GM08714 (cell line): Measurements from ENCODE around the gene ALS2CL.

Experiments
- H3K4me3 ChIP-seq: fragments of 200-500 bp; sonication (Bioruptor generic); 2 replicates; pipeline ENCODE4 v1.5.1; 2014; ENCODE audit warnings: mild to moderate bottlenecking, low read length, inconsistent platforms
- ZNF274 ChIP-seq: IDR thresholded peaks from 2 replicates; pipeline ENCODE4 v1.6.1; 2012; ENCODE audit warnings: mild to moderate bottlenecking, low read depth, low read length

Gene ALS2CL

DNA sequence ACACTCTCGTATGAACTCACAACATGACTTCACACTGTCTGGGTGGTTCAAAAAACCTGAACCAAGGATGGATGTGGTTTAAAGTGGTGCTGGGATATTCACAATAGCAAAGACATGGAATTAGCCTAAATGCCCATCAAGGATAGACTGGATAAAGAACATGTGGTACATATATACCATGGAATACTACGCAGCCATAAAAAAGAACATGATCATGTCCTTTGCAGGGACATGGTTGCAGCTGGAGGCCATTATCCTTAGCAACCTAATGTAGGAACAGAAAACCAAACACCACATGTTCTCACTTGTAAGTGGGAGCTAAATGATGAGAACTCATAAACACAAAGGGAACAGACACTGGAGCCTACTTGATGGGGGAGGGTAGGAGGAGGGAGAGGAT is 27.5 kb upstream of the ALS2CL start:
- no peak overlapping the region for H3K4me3 ChIP-seq
- no peak for TF ChIP-seq ZNF274

DNA sequence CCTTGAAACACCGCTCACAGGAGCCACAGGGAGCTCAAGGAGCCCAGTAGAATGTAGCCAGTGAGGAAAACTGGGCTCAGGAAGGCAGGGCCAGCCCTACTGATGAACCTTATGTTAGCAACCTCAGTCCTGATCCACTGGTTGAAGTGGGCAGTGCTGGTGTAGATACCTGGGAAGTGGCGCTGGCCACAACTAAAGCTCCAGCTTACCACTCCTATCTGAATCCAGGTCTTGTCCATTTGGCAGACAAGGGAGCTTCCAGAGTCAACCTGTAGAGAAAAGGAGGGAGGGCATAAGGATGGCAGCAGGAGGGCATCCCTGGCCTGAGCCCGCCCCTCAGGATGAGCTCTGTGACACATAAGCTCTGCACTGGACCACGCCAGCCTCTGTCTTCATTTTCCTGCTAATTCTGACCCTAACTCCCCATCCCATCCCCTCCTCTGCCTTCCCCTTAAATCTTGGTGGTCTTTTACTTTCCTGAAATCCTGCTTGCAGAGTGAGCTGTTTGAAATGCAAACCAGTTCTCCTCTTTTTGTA is 26.3 kb upstream of the ALS2CL start:
- H3K4me3 ChIP-seq: no peak overlapping the region
- no peak for TF ChIP-seq ZNF274

DNA sequence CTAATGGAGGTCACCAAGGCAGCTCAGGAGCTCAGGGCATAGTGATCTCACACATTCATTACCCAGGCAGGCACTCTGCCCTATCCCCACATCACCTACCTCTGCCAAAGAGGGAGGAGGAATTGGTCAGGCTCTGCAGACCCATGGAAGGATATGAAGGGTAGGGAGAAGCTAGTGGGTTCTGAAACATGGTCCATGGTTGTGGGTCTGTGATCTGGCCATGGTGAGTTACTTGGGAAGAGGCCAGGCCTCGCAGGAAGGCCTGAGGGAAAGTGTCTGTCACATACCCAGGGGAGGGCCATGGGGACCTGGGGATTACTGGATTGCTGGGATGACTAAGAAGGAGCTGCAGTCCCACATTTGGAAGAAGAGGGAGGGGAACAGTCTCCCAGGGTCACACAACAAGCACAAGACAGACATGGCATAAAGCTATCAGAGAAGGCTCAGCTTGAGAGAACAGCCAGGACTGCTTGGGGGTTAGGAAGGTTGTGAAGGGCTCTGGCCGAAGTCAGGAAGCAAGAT is 25.6 kb upstream of the ALS2CL start:
- no peak overlapping the region for H3K4me3 ChIP-seq
- TF ChIP-seq ZNF274: no peak

GRCh38 chr3:46717447-46718231 is 24.2 kb upstream of the ALS2CL start, which contains the start of gene PRSS50:
Gene PRSS50 (minus strand): TSS chr3:46717869. CDS start chr3:46717824, 45 bp downstream.
- H3K4me3 ChIP-seq: no peak within 1 kb of the TSS
- TF ChIP-seq ZNF274: no peak

GRCh38 chr3:46716461-46717441 is 23.3 kb upstream of the ALS2CL start:
- no peak overlapping the region for H3K4me3 ChIP-seq
- TF ChIP-seq ZNF274: no peak

DNA sequence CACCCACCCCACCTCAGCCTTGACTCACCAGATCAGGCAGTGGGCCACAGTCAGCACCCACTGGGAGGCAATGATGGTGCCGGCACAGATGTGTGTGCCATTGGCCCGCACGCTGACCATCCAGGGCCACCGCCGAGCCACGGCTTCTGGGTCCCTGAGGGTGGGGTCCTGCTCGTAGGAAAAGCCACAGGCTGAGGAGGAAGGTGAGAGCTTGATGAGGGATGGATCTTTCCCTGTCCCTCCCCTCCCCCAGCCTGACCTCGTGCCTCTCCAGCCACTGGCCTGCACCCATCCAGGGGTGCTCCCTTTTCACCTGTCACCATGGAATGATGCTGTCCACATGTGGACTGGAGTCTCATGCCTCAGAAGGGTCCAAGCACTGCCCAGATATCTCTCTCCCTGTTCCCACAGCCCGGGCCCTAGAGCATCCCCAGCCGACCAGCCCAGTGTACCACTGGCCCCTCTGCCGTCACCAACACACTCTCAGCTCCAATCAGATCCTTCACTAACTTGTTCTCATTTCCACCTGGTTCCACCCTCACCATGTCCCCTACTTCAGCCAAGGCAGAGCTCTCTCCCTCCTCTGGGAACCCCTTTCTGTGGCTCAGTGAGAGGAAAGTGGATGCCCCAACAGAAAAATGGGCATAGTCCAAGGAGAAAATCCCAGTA is 22.2 kb upstream of the ALS2CL start:
- no peak for TF ChIP-seq ZNF274
- no peak overlapping the region for H3K4me3 ChIP-seq

DNA sequence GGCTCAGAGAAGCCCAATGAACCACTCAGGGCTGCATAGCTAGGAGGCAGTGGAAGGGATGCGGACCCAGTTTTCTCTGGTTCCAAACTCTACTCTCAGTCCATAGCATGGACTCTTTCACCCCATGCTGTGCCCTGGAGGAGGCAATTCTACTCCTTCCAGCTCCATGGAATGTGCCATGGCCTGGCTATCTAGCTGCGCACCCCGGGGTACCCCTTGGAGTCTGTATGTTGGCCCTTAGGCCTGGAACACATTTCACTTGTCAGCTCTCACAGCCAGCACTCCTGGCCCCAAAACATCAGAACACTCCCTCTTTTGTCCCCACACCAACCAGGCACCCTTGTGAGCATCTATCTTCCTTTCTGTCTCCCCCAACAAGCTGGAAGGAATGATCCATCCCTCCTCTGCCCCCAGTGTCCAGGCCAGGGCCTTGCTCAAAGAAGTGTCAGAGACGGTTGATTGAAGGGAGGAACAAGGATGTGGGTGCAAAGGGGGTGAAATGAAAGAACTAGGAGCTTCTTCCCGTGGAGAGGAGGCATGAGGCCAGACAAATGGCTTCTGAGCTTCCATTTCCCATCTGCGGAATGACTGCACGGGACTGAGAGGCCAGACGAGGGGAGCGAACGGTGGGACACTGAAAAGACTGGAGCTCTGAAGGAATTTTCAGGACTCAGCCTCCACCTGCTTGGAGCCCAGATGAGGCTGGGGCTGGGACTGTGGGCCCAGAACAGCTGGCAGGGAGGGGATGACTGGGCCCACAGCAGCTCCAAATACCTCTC is 21.4 kb upstream of the ALS2CL start:
- no peak overlapping the region for H3K4me3 ChIP-seq
- no peak for TF ChIP-seq ZNF274

DNA sequence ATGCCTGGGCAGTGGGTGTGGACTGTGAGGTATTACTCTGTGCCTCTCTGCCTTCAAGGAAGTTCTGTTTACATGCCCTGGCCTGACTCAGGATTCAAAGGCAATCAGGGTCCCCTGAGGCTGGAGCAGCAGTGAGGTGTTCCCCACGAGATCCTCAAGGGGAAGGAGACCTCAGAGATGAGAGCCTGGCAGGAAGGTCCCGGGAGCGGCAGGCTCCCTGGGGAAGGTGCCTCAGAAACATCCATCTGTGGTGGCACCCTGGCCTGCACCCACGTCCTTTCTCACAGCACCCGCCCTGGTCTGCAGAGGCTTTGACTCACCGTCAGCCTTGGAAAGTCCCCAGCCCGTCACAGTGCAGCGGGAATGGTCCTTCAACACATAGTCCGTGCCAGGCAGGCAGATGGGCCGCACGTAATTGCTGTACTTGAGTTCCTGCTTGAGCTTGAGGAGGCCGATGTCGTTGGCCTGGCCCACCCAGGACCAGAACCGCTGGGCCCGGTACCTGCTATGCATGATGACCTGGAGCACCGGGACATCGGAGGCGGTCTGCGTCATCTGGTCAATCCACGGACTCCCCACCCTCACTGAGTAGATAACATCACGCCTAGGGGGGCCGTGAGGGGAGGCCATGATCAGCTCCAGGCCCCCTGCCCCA is 20.5 kb upstream of the ALS2CL start:
- TF ChIP-seq ZNF274: no peak

GRCh38 chr3:46713050-46713897 is 19.8 kb upstream of the ALS2CL start:
- H3K4me3 ChIP-seq: no peak overlapping the region
- TF ChIP-seq ZNF274: no peak

More for the DNA sequence above, 20.5 kb upstream of the ALS2CL start:
- no peak overlapping the region for H3K4me3 ChIP-seq

DNA sequence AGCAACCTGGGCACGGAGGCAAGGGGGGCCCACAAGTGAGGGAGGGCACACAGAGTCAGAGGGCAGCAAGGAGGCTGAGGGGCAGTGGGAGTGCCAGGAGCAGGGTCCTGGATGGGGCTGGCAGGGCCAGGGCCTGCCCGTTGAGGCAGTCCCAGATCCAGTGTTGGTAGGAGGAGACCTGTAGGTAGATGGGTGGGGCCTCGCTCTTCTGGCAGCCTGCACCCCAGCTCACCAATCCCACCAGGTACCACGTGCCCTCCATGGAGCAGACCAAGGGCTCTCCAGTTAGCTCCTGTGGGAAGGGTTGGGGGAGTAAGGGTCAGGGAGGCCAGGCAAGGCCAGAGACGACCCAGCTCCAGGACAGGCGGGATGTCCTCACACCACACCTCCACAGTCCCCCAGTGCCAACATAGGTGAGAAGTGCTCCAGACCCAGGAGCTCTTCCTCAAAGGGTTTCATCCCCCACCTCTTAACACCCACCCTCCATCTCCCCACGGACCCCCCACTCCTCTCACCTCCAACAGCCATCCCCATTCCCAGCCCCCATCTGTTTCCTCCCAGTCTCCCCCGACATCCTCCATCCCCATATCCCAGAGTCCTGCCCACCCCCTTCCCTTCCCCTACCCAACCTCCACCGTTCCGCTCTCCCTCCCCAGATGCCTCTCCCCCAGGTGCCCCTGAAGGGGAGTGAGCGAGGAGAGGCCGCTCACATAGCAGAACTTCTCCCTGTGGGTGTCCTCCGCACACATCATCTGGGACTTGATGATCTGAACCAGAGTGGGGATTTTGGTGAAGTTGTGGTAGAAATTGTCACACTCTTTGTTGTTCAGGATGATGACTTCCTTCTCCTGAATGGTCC is 18.9 kb upstream of the ALS2CL start:
- no peak for TF ChIP-seq ZNF274
- no peak overlapping the region for H3K4me3 ChIP-seq

DNA sequence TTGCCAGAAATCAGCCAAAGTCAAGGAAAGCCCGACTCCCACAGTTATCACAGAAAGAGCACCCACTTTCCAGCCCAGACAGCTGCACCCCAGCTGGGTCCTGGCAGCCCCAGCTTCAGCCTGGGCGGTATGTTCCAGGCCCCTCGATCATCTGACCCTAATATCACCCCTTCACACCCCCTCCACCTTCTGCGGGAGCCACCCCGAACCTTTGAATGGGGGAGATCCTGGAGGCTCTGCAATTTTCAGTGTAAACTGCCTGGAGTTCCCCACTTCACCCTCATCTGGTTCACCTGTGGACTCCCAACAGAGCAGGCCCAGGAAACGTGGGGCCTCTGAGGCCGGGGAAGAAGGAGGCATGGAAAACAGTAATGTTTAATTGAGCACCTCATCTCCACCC is 18.3 kb upstream of the ALS2CL start:
- H3K4me3 ChIP-seq: no peak overlapping the region
- TF ChIP-seq ZNF274: no peak
